Measurements from ENCODE around the gene CHRNA4. TPM values are rescaled to one million over a fixed set of nuclear protein-coding genes. Genes with fewer than 3 reads are reported as not detected.

Gene CHRNA4
- total and polyA plus RNA-seq, 9 donors: 0.06 to 2.9 (median 0.43) TPM; not detected in 2

GRCh38 chr20:63392465-63393365 is 31.6 kb upstream of the CHRNA4 start:
- Histone ChIP-seq H3K27ac (no peak overlapping the region), H3K4me3 (no peak overlapping the region), H3K36me3 (no peaks in the 10 kb centered on the region), H3K9me3 (no peaks in the 10 kb centered on the region), H3K4me1 (ENCODE audit: insufficient read depth) (no peaks in the 10 kb centered on the region), H3K27me3 (no peaks in the 10 kb centered on the region)
- TF ChIP-seq CTCF (IDR thresholded peaks at IDR 0.05) (no peak), POLR2A (IDR thresholded peaks at IDR 0.05) (no peak), EP300 (IDR thresholded peaks at IDR 0.05) (no peak)
- no peak for DNase-seq
- intact Hi-C loops (cut with DNase I): no loop called here
- 84 to 90% (median 87%) methylated on average over 17 of the region's 17 CpGs for WGBS, 3 donors

GRCh38 chr20:63387917-63388316 is 26.8 kb upstream of the CHRNA4 start:
- TF ChIP-seq EP300 (IDR thresholded peaks at IDR 0.05): no peak
- no peak for TF ChIP-seq POLR2A (IDR thresholded peaks at IDR 0.05)
- no peak for TF ChIP-seq CTCF (IDR thresholded peaks at IDR 0.05)
- H3K27ac ChIP-seq: no peak overlapping the region
- H3K27me3 ChIP-seq: no peaks in the 10 kb centered on the region
- no peaks in the 10 kb centered on the region for H3K4me1 ChIP-seq (ENCODE audit: insufficient read depth)
- no peaks in the 10 kb centered on the region for H3K36me3 ChIP-seq
- intact Hi-C loops (cut with DNase I): no loop called here
- WGBS, 3 donors: 80 to 84% (median 80%) methylated on average over 18 of the region's 18 CpGs
- peaks cover 0 to 11% of the 10 kb centered on the region in 2 donors for H3K9me3 ChIP-seq
- H3K4me3 ChIP-seq: no peak overlapping the region
- DNase-seq: no peak

GRCh38 chr20:63387393-63387792 is 26.2 kb upstream of the CHRNA4 start:
- Histone ChIP-seq H3K27ac (no peak overlapping the region), H3K36me3 (no peaks in the 10 kb centered on the region), H3K9me3 (peaks cover 0 to 11% of the 10 kb centered on the region in 2 donors), H3K4me1 (ENCODE audit: insufficient read depth) (no peaks in the 10 kb centered on the region), H3K4me3 (no peak overlapping the region), H3K27me3 (no peaks in the 10 kb centered on the region)
- WGBS, 3 donors: 81 to 90% (median 90%) methylated on average over 13 of the region's 13 CpGs
- no peak for TF ChIP-seq POLR2A (IDR thresholded peaks at IDR 0.05)
- no peak for TF ChIP-seq CTCF (IDR thresholded peaks at IDR 0.05)
- no peak for DNase-seq
- intact Hi-C loops (cut with DNase I): no loop called here

GRCh38 chr20:63386491-63386890 is 25.3 kb upstream of the CHRNA4 start:
- 87 to 95% (median 93%) methylated on average over 17 to 18 of the region's 18 CpGs for WGBS, 3 donors
- no peak overlapping the region for H3K27ac ChIP-seq
- intact Hi-C loops (cut with DNase I): no loop called here
- H3K36me3 ChIP-seq: no peaks in the 10 kb centered on the region
- H3K4me3 ChIP-seq: no peak overlapping the region
- DNase-seq: no peak
- H3K4me1 ChIP-seq (ENCODE audit: insufficient read depth): no peaks in the 10 kb centered on the region
- H3K9me3 ChIP-seq: peaks cover 0 to 11% of the 10 kb centered on the region in 2 donors
- no peaks in the 10 kb centered on the region for H3K27me3 ChIP-seq
- TF ChIP-seq POLR2A (IDR thresholded peaks at IDR 0.05): no peak
- TF ChIP-seq EP300 (IDR thresholded peaks at IDR 0.05): no peak
- TF ChIP-seq CTCF (IDR thresholded peaks at IDR 0.05): no peak
